NCI-H226 (cell line): Measurements from ENCODE around the gene BANP.
"Not testable (repeated sequence)": the region's sequence is repeated elsewhere in the genome, so short reads cannot be mapped to it uniquely, and the experiment has no call there.

Source experiments
- DNase-seq: peaks from one replicate; pipeline ENCODE4 v3.0.0-alpha.2; 2015

The BANP gene

DNA sequence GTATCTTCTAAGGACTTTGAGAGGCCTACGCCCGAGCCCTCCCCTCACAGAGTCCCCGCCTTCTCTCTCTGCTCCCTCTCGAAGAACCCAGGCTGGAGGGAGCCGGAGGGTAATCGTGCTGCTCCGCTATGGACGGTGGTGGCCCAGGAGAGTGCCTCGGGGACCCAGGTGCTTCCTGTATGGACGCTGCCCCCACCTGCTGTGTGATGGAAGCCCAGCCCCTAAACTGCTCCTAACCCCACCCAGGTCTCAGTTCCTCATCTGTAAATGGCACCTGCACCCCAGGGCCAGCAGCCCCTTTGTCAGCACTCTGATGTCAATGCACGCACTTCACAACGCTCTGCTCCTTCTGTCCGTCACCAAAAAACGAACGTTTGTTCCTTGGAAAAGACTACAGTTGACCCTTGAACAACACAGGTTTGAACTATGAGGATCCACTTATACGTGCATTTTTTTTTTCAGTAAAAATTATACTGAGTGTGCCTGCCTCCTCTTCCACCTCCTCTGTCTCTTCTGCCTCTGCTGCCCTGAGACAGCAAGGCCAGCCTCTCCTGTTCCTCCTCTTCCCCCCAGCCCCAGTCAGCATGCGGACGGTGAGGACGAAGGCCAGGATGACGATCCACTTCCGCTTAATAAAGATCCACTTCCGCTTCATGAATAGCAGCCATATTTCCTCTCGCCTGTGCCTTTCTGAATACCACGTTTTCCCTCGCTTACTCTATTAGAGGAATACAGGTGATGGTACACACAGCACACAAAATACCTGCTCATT is 118.3 kb downstream of the BANP start:
- DNase-seq = no peak

- no peak for DNase-seq
Measured at GRCh38 chr16:88070341-88070740, 119.1 kb downstream of the BANP start.

DNA sequence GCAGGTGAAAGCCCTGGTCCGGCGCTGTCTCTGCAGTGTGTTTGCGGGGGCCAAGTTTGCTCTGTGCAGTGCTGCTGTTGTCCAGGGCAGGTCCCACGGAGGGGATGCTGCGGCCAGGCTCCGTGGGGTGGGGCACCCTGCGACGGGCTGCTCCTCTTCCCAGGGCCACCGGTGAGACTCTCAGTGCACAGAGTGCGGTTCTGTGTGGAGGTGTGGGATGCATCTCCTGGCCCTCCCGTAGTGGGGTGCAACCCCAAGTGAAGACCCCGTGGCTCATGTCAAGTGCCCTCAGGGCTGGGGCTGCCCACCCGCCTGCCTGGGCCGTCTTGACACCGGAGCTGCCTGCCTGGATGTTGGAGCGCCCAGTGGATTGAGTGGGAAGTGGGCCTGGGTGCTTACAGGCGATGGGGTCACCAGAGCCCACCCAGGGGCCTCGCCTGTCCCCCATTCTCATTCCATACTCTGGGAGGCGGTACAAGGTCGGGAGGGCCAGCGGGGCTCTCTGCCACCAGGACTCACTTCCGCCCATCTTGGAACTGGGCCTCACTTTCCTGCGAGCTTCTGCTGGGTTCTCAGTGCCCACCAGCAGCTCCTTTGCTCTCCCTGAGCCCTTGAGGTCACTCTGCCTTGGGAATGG is 119.9 kb downstream of the BANP start:
- DNase-seq = no peak

GRCh38 chr16:88071908-88072307 is 120.7 kb downstream of the BANP start:
- DNase-seq = no peak

DNA sequence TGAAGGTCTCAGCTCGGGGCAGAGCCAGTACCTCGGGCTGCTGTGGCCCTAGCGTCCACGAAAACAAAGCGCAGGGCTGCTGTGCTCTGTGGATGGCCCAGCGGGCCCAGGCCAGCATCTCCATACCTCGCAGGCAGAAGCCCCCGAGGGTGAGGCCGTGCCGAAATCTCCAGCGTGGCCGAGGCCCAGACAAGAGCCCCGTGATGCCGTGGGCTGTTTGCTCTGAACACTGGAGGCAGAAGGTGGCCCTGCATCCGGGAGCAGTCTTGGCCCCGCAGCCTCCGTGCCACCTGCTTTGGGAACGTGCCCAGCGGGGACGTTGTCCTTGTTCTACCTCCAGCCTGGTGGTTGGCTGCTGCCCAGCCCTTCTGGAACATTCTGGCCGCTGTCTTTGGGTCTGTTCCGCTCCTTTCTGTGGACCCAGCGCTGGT is 121.4 kb downstream of the BANP start:
- no peak for DNase-seq

- DNase-seq = no peak
Measured at GRCh38 chr16:88073201-88073721, 122.0 kb downstream of the BANP start.

DNA sequence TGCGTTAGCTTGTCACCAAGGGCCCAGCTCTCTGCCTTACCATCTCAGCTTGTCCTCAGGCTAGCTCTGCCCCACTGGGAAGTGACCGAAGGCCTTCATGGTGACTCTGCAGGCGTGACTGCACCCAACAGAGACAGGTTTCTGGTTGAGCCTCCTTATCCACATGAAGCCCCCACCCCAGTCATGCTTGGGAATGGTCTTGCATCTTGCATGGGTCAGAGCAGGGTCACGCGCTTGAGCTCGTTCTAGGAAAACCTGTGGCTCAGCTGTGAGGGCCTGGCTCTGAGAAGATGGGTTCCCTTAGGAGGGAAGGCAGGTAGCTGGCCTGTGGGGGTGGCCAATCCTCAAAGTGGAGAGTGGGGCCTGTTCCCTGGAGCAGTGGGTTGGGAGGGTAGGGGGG is 122.8 kb downstream of the BANP start:
- no peak for DNase-seq

- DNase-seq = no peak
Measured at GRCh38 chr16:88076211-88076931, 125.1 kb downstream of the BANP start.

DNA sequence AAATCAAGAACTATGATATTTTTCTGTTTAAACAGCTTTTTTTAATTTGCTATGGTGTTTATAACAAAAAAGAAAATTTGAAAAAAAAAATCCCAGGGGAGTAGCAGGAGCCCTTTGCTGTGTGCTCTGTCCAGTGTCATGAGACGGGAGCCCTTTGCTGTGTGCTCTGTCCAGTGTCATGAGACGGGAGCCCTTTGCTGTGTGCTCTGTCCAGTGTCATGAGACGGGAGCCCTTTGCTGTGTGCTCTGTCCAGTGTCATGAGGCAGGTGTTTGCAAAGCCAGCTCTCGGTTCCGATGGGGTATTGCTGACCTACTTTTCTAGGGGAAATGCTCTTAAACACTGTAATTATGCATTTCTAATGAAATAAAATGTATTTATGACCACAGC is 125.7 kb downstream of the BANP start:
- DNase-seq = not testable (repeated sequence)

DNA sequence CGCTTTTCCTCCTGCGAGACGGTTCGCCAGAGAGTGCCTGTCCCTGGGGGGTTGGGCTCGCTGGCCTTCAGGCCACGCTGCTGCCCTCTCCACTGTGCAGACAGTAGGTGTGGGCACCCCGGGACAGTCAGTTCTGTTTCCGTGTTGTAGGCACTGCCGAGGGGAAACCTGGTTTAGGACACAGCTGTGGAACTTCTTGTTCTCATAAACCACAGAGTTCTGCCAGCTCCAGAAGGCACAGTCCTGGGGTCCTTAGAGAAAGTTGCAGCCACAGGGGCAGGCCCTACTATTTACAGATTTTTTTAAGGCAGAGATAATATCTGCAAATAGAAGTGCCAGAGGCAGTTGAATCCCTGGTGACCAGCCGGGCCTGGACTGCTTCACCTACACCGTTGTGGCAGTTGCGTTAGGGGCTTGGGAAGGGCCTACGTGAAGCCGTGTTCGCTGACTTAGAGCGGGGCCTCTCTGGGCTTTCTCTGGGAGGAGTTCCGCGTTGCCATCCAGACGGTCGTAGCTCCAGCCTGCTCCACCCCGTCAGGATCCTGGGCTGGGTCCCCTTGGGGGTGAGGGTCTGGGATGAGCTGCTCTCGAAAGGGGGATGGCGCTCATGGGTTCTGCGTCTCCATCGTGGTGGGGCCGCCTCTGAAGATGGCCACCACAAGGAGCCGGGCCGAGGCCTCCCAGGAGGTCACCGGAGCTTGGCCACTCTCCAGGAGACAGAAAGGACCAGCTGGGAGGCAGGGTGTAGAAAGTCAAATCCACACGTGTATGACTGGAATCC is 126.3 kb downstream of the BANP start:
- DNase-seq = no peak

DNA sequence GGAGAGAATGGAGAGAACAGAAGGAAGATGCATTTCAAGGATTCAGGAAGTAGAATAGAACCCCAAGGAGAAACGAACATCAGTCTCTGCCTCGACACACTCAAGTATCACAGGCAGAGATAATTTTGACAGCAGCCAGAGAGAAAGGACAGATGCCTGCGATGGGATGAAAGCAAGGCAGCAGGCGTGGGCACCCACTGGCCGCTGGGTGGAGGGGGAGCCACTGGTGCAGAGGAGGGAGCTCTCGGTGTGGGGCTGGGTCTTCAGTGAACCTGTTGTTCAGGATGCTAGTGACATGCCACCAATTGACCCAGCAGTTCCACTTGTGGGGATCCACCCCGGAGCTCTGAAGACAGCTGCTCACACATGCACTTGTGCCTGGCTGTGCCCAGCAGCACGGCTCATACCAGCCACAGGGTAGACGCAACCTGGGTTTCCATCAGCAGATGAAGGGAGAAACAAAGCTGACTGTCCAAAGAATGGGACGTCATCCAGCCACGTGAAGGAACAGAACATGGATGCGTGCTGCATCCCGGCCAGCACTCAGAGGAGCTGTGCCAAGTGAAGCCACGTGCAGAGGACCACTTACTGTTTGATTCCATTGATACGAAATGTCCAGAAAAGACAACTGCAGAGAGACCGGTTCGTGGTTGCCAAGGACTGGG is 127.0 kb downstream of the BANP start:
- no peak for DNase-seq

DNA sequence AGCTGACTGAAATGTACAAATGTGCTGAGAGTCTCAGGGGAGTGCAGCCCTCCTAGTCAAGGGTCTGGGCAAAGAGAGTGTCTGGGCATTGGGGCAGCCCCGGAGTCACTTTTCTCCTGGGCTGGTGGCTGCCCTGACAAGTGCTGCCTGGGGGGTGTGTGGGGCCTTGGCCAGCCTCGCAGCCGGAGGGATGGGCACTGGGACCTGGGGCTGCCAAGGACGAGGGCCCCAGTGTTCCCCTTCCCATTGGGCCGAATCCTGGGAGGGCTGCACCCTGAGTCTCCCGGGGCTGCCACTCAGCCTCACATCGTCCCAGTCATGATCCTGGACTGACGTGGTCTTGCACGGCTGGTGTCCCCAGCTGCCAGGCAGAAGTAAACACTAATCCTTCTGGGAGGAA is 132.3 kb downstream of the BANP start:
- DNase-seq = no peak

DNA sequence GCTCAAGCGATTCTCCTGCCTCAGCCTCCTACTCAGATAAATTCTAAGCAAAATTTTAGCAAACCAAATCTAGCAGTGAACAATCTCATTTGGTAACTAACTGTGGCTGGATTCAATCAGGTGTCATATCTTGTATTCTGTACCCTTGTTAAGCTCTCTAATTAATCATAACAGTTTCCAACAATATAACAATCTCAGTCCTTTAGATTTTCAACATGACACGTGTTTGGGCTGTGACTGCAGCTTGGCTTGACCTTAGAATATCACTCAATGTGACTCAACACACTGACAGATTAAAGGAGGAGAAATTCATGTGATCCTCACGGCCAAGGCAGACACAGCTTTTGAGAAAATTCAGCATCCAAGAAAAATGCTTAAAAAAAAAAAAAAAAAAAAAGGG is 133.6 kb downstream of the BANP start:
- no peak for DNase-seq

DNA sequence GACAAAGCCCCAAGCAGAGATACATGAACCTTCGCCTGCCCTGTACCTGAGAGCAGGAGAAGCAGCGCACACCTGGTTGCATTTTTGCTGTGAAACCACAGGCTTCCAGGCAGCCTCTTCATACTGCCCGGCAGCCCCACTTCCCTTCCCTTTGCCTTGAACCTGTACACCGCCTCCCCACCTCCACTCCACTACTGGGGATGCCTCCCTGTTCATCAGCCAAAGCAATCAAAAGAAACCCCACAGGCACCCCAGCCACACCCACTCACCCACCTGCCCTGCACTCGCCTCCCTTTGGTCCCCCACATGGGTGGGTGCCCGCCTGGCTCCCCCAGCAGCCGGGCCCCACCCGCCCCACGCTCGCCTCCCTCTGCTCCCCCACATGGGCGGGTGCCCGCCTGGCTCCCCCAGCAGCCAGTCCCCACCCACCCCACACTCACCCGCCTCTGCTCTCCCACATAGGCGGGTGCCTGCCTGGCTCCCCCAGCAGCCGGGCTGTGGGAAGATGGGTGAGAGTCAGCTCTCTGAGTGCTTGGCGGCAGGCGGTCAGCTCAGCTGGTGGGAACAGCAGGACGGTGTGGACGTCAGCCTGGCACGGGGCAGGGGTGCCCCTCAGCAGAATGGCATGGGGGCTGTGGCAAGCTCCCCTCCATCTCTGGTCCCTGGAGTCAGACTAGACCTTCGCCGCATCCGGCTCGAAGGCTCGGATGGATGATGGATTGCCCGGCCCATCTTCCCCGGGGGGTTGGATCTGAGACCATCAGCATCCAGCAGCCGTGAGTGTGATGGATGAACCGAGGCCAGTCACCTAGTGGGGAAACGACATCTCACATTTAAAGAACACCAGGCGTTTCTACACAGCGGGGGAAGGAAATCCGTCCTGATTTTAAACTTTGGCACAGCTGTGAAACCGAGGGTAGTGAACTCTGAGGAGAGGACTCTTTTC is 135.6 kb downstream of the BANP start:
- no peak for DNase-seq

- no peak for DNase-seq
Measured at GRCh38 chr16:88087517-88087877, 136.3 kb downstream of the BANP start.

DNA sequence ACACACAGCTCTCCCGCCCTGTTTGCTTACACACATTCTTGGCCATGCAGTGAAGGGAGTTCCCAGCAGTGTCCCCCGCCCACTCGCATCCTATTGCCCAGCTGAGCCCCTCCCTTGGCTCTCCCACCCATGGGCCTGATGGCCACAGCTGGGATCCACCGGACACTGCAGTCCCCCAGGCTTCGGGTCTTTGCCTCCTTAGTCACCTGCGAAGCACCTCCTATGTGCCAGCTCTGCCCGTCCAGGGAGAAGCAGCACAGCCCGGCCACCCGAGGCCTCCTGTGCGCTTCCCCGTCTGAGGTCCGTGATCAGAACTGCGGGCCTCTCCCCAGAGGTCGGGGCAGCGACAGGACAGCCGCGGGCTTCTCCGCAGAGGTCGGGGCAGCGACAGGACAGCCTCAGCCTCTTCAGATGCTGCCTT is 136.9 kb downstream of the BANP start:
- DNase-seq = no peak

GRCh38 chr16:88088611-88089010 is 137.4 kb downstream of the BANP start:
- DNase-seq = not testable (repeated sequence)

- not testable (repeated sequence) for DNase-seq
Measured at GRCh38 chr16:88089071-88089470, 137.8 kb downstream of the BANP start.

- peak; percentile 16 for DNase-seq
Measured at GRCh38 chr16:88089632-88090376, 138.6 kb downstream of the BANP start.
